Liver (tissue), 9 donors: ENCODE results near the gene HOXC11. TPM values are rescaled to one million over a fixed set of nuclear protein-coding genes. Genes with fewer than 3 reads are reported as not detected.

Source experiments
- DNase-seq: peaks from one replicate; pipeline ENCODE4 v3.0.0-alpha.2; 2017; ENCODE audit warnings: low spot score
- H3K27ac ChIP-seq, 2 donors: one replicate each; pipeline ENCODE4 v1.7.0; 2013; ENCODE audit warnings: inconsistent platforms in 2 of 2, low read length in 2 of 2, control low read depth in 1 of 2, low read depth in 1 of 2, mild to moderate bottlenecking in 1 of 2
- H3K27me3 ChIP-seq, 4 donors: one replicate each; pipeline versions ENCODE4 v1.6.1 to v1.7.0; 2013; ENCODE audit warnings: low read length in 3 of 4, inconsistent platforms in 1 of 4, mild to moderate bottlenecking in 1 of 4, moderate library complexity in 1 of 4; ENCODE audit not compliant: control insufficient read depth in 4 of 4, insufficient read depth in 4 of 4
- H3K36me3 ChIP-seq, 4 donors: one replicate each; pipeline versions ENCODE4 v1.6.1 to v1.7.0; 2013; ENCODE audit warnings: low read length in 3 of 4, mild to moderate bottlenecking in 3 of 4, low read depth in 1 of 4, moderate library complexity in 1 of 4; ENCODE audit not compliant: control insufficient read depth in 4 of 4, insufficient read depth in 3 of 4
- H3K4me1 ChIP-seq, 4 donors: one replicate each; pipeline versions ENCODE4 v1.6.1 to v1.7.0; 2013; ENCODE audit warnings: low read length in 3 of 4, mild to moderate bottlenecking in 3 of 4, moderate library complexity in 1 of 4; ENCODE audit not compliant: control insufficient read depth in 4 of 4, insufficient read depth in 4 of 4
- H3K4me3 ChIP-seq, 3 donors: one replicate each; pipeline versions ENCODE4 v1.6.1 to v1.7.0; 2013; ENCODE audit warnings: low read length in 3 of 3, control low read depth in 1 of 3, low read depth in 1 of 3, mild to moderate bottlenecking in 1 of 3
- H3K9ac ChIP-seq, 2 donors: one replicate each; pipeline ENCODE4 v1.7.0; 2013; ENCODE audit warnings: low read length in 2 of 2, mild to moderate bottlenecking in 2 of 2, moderate library complexity in 2 of 2, control low read depth in 1 of 2, low read depth in 1 of 2
- H3K9me3 ChIP-seq, 4 donors: one replicate each; pipeline versions ENCODE4 v1.6.1 to v1.7.0; 2013; ENCODE audit warnings: low read length in 3 of 4; ENCODE audit not compliant: control insufficient read depth in 4 of 4
- GABPA ChIP-seq, 2 donors: IDR thresholded peaks in 1 of 2; conservative IDR thresholded peaks in 1 of 2; 2 replicates each; pipeline ENCODE4 v1.6.1; 2016; ENCODE audit warnings: antibody characterized with exemption in 2 of 2, mild to moderate bottlenecking in 1 of 2, moderate library complexity in 1 of 2
- HNF4A ChIP-seq, 2 donors: conservative IDR thresholded peaks; 2 replicates each; pipeline ENCODE4 v1.6.1; 2016; ENCODE audit warnings: antibody characterized with exemption in 2 of 2, mild to moderate bottlenecking in 2 of 2
- NR2F2 ChIP-seq: IDR thresholded peaks from 2 replicates; pipeline ENCODE4 v1.6.1; 2016; ENCODE audit warnings: antibody characterized with exemption
- REST ChIP-seq: IDR thresholded peaks from 2 replicates; pipeline ENCODE4 v1.6.1; 2016; ENCODE audit warnings: antibody characterized with exemption, mild to moderate bottlenecking
- WGBS: extraction: QIAGEN DNeasy Blood & Tissue Kit; methylation state at CpG from one replicate; pipeline ENCODE4 v1.1.7; 2013; 5-methylcytosine and 5-hydroxymethylcytosine counted together
- polyA plus RNA-seq, 2 donors: library from polyadenylated mRNA; stranded (reverse) in 1 of 2; unstranded in 1 of 2; fragments of 200-250 nt in 1 of 2; fragments of >200 nt in 1 of 2; fragmentation: Nextera tagmentation in 1 of 2; extraction: Ambion mirVana in 1 of 2; gene quantifications; one replicate each; pipeline versions ENCODE4 v1.2.1 to v1.2.3, GENCODE V29; 2013 to 2015
- total RNA-seq, 2 donors: library from RNA; depleted of rRNA; stranded (reverse); fragments of >200 nt; gene quantifications; one replicate each; pipeline ENCODE4 v1.2.3, GENCODE V29; 2014
- donor health status: healthy.
- donor health status: healthy.
- donor health status: healthy.
- donor health status: healthy.
- donor health status: healthy.

Gene HOXC11
- total and polyA plus RNA-seq, 4 donors = not detected

GRCh38 chr12:54004063-54004840 is 31.3 kb downstream of the HOXC11 start:
- peaks cover 6 to 16% (median 11%) of the 10 kb centered on the region in 4 donors for H3K4me1 ChIP-seq
- TF ChIP-seq REST = no peak
- no peak for TF ChIP-seq NR2F2
- H3K27ac ChIP-seq = no peak overlapping the region
- peaks cover 5 to 49% (median 12%) of the 10 kb centered on the region in 4 donors for H3K27me3 ChIP-seq
- no peak for DNase-seq
- no peaks in the 10 kb centered on the region for H3K9me3 ChIP-seq
- no peak overlapping the region for H3K4me3 ChIP-seq
- no peak overlapping the region for H3K9ac ChIP-seq
- H3K36me3 ChIP-seq = no peaks in the 10 kb centered on the region
- WGBS = 14% methylated on average over 20 of the region's 20 CpGs

- Histone ChIP-seq H3K4me3 (no peak overlapping the region), H3K27me3 (peaks cover 5 to 51% (median 12%) of the 10 kb centered on the region in 4 donors), H3K9ac (no peak overlapping the region)
Measured at GRCh38 chr12:54004841-54005530, 32.1 kb downstream of the HOXC11 start.

More at GRCh38 chr12:54004841-54005530, 32.1 kb downstream of the HOXC11 start:
- no peak overlapping the region for H3K27ac ChIP-seq
- no peak for DNase-seq
- no peaks in the 10 kb centered on the region for H3K36me3 ChIP-seq
- WGBS = 9% methylated on average over 31 of the region's 31 CpGs
- peaks cover 4 to 18% (median 10%) of the 10 kb centered on the region in 4 donors for H3K4me1 ChIP-seq
- no peaks in the 10 kb centered on the region for H3K9me3 ChIP-seq
- TF ChIP-seq HNF4A (conservative IDR thresholded peaks at IDR 0.05) = no peak
- TF ChIP-seq REST = no peak
- no peak for TF ChIP-seq GABPA (IDR thresholded peaks at IDR 0.05 in 1 of 2, conservative IDR thresholded peaks at IDR 0.05 in 1 of 2)
